ENCODE data around the gene BTBD9.

DNA sequence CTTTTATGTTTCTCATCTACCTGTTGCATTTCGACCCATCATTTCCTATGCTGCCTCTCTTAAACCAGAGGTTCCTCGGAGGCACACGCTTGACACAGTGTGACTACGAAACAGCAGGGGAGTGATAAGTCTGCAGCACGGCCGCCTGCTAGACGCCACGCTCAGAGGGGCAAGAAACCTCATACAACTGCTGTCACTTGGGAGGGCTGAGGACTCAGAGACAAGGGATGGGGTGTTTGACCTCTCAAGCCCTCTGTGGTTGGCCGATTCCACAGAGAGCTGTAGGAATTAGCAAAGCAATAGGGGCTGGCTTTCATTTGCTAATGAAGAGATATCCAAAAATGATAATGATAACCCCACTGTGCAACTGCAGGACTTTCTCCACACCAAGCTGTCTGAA lies 447.7 kb downstream of the BTBD9 start:
- TF ChIP-seq CTCF (IDR thresholded peaks at IDR 0.05; ENCODE audit: extremely low read depth in 1 of 2, insufficient read depth in 1 of 2, low read depth in 1 of 2, low read length in 2 of 2): no peak
- no peak for TF ChIP-seq POLR2A (IDR thresholded peaks at IDR 0.05; ENCODE audit: low read depth, low read length)
- no peak for TF ChIP-seq EZH2 (IDR thresholded peaks at IDR 0.05; ENCODE audit: borderline replicate concordance, low read depth, low read length, severe bottlenecking)
- TF ChIP-seq POLR2AphosphoS5 (IDR thresholded peaks at IDR 0.05; ENCODE audit: insufficient read depth, low read depth, low read length): no peak
- TF ChIP-seq MAX (IDR thresholded peaks at IDR 0.05; ENCODE audit: insufficient read depth, insufficient read length): no peak
- no peak for TF ChIP-seq JUN (IDR thresholded peaks at IDR 0.05; ENCODE audit: borderline replicate concordance, insufficient read depth, insufficient read length, low read depth)
- TF ChIP-seq GATA2 (IDR thresholded peaks at IDR 0.05; ENCODE audit: insufficient read depth, insufficient read length, low read depth, low read length): no peak
- TF ChIP-seq MYC (IDR thresholded peaks at IDR 0.05; ENCODE audit: low read depth, low read length): no peak

Measured in endothelial cell of umbilical vein (primary cell).